ENCODE results near the gene ZNRF2. TPM values are rescaled to one million over a fixed set of nuclear protein-coding genes. Genes with fewer than 3 reads are reported as not detected.

The ZNRF2 gene
- total RNA-seq, 4 donors from 2014 or later: 27.2 to 43.6 (median 36.5) TPM

- no peak for DNase-seq
- Histone ChIP-seq H3K27ac (no peak overlapping the region), H3K9me3 (no peaks in the 10 kb centered on the region), H3K36me3 (no peaks in the 10 kb centered on the region), H3K4me3 (no peak overlapping the region), H3K27me3 (no peaks in the 10 kb centered on the region), H3K4me1 (no peaks in the 10 kb centered on the region)
- TF ChIP-seq, protein P1, sequence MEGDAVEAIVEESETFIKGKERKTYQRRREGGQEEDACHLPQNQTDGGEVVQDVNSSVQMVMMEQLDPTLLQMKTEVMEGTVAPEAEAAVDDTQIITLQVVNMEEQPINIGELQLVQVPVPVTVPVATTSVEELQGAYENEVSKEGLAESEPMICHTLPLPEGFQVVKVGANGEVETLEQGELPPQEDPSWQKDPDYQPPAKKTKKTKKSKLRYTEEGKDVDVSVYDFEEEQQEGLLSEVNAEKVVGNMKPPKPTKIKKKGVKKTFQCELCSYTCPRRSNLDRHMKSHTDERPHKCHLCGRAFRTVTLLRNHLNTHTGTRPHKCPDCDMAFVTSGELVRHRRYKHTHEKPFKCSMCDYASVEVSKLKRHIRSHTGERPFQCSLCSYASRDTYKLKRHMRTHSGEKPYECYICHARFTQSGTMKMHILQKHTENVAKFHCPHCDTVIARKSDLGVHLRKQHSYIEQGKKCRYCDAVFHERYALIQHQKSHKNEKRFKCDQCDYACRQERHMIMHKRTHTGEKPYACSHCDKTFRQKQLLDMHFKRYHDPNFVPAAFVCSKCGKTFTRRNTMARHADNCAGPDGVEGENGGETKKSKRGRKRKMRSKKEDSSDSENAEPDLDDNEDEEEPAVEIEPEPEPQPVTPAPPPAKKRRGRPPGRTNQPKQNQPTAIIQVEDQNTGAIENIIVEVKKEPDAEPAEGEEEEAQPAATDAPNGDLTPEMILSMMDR (IDR thresholded peaks at IDR 0.05): no peak
- TF ChIP-seq POLR2A (IDR thresholded peaks at IDR 0.05): no peak
Observed at GRCh38 chr7:30272126-30272525, 12.3 kb upstream of the ZNRF2 start.

DNA sequence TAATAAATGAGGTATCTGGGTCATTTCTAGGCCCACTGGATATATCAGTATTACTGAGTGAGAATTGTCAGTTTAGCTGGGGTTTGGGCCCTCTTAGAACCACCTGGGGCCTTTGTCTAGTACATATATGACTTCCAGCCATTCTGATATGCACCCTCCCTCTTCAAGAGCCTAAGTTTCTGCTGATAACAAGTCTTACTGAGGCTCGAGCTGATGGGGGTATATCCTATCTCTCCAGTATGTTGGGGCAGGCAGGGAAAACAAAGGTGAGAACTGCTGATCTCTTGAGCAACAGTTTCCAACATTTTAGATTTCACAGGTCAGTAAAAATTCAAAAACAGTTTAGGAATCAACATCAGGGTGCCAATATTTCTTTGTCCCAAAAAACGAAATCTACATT lies 10.8 kb upstream of the ZNRF2 start:
- Histone ChIP-seq H3K36me3 (no peaks in the 10 kb centered on the region), H3K27ac (no peak overlapping the region), H3K4me3 (no peak overlapping the region), H3K9me3 (no peaks in the 10 kb centered on the region), H3K4me1 (peaks cover 0 to 7% (median 0%) of the 10 kb centered on the region in 4 donors), H3K27me3 (no peaks in the 10 kb centered on the region)
- no peak for DNase-seq
- no peak for TF ChIP-seq POLR2A (IDR thresholded peaks at IDR 0.05)
- TF ChIP-seq, protein P1 (IDR thresholded peaks at IDR 0.05): no peak

DNA sequence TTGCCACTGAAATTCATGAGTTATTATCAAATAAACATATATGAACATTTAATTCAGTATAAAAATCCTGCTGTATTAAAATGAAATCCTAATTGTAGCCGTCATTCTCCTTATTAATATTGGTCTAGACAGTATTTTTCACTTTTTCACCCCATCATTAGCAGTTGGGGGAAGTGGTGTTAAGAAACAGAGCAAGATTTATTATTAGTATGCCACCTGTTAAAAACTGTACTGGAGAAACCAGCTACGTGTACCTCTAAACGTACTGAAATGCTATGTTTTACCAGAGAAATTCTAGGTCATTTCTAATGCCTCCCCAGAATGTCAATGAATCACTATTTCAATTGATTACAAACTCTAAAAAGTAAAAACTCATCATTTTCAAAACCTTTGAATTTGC lies 9.8 kb upstream of the ZNRF2 start:
- Histone ChIP-seq H3K36me3 (no peaks in the 10 kb centered on the region), H3K9me3 (no peaks in the 10 kb centered on the region), H3K4me1 (peaks cover 0 to 7% (median 0%) of the 10 kb centered on the region in 4 donors), H3K4me3 (no peak overlapping the region), H3K27ac (no peak overlapping the region), H3K27me3 (no peaks in the 10 kb centered on the region)
- no peak for DNase-seq
- TF ChIP-seq, protein P1 (IDR thresholded peaks at IDR 0.05): no peak
- no peak for TF ChIP-seq POLR2A (IDR thresholded peaks at IDR 0.05)

- Histone ChIP-seq H3K4me1 (peaks cover 0 to 7% (median 0%) of the 10 kb centered on the region in 4 donors), H3K4me3 (no peak overlapping the region), H3K27ac (no peak overlapping the region), H3K27me3 (no peaks in the 10 kb centered on the region), H3K36me3 (no peaks in the 10 kb centered on the region), H3K9me3 (no peaks in the 10 kb centered on the region)
- DNase-seq: peak in 2 of 3 donors; percentile 37 to 69
- TF ChIP-seq, protein P1 (IDR thresholded peaks at IDR 0.05): peak in 5 of 6 experiments; percentile 24 to 70 (median 66)
- no peak for TF ChIP-seq POLR2A (IDR thresholded peaks at IDR 0.05)
Observed at GRCh38 chr7:30276203-30276900, 8.0 kb upstream of the ZNRF2 start.

- Histone ChIP-seq H3K27ac (no peak overlapping the region), H3K27me3 (no peaks in the 10 kb centered on the region), H3K36me3 (no peaks in the 10 kb centered on the region), H3K4me1 (peaks cover 0 to 14% (median 0%) of the 10 kb centered on the region in 4 donors), H3K9me3 (no peaks in the 10 kb centered on the region), H3K4me3 (no peak overlapping the region)
- TF ChIP-seq POLR2A (IDR thresholded peaks at IDR 0.05): no peak
- TF ChIP-seq, protein P1 (IDR thresholded peaks at IDR 0.05): no peak
- DNase-seq: no peak
Observed at GRCh38 chr7:30278376-30278775, 6.0 kb upstream of the ZNRF2 start.
